Embryonic facial prominence (tissue), 1 donor: ENCODE data around the gene TUBA1C.
"Not testable (repeated sequence)": the region's sequence is repeated elsewhere in the genome, so short reads cannot be mapped to it uniquely, and the experiment has no call there.

Experiments
- DNase-seq: peaks from one replicate; pipeline ENCODE4 v3.0.0-alpha.2; 2016; ENCODE audit errors: extremely low spot score

Gene TUBA1C

GRCh38 chr12:49264873-49265792 is at the start of gene TUBA1C:
TSS of gene TUBA1C (plus strand) at chr12:49265082. CDS start at chr12:49265182, 100 bp downstream.
- peak; percentile 55 for DNase-seq

DNA sequence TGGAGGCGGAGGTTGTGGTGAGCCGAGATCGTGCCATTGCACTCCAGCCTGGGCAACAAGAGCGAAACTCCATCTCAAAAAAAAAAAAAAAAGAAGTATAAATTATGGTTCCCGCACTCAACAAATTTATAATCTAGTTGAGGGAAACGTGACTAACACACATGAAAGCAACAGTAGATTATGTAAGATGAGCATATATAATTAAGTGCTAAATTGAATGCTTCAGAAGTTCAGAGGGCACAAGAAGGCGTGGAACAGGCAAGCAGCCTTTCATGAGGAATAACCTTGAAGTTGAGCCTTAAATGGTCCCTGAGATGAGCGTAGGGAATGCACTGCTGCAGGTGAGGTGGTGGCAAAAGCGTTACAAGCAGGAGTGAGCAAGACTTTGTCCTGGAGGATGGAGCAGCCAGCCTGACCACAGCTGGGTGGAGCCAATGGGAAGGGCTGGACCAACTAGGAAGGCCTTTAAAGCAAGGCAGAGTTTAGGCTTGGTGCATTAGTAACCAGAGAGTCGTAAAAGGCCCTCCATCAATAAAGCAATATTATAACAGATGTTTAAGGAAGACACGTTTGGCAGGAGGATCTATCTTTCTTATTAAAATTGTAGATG is 45.4 kb upstream of the TUBA1C start:
- no peak for DNase-seq

DNA sequence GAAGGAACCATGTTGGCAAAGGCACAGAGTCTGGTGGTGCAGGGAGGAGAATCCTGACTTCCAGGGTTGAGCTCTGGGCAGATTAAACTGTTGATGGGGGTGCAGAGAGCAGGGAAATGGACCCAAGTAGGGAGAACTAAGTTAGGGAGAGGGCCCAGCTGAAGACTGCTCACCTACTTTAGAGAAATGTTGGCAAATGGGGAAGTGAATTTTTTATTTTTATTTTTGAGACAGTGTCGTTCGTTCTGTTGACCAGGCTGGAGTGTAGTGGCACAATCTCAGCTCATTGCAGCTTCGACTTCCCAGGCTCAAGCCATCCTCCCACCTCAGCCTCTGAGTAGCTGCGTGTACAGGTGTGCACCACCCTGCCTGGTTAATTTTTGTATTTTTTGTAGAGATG is 43.9 kb upstream of the TUBA1C start:
- no peak for DNase-seq

DNA sequence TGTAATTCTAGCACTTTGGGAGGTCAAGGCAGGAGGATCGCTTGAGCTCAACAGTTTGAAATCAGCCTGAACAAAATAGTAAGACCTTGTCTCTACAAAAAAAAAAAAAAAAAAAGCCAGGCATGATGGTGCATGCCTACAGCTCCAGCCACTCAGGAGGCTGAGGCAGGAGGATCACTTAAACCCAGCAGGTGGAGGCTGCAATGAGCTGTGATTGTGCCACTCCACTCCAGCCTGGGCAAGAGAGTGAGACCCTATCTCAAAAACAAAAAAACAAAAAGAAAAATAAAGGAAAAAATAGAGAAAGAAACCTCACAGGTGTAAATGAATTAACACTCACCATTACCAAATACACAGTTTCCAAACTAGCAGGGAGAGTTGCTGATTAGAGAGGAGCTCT is 41.8 kb upstream of the TUBA1C start:
- DNase-seq: no peak

- no peak for DNase-seq
These were observed 41.1 kb upstream of the TUBA1C start for GRCh38 chr12:49223590-49224369.

GRCh38 chr12:49225576-49226166 is 39.2 kb upstream of the TUBA1C start:
- no peak for DNase-seq

GRCh38 chr12:49227713-49228112 is 37.2 kb upstream of the TUBA1C start:
- no peak for DNase-seq

GRCh38 chr12:49228653-49229052 is 36.2 kb upstream of the TUBA1C start:
- DNase-seq: no peak

GRCh38 chr12:49230176-49230804 is 34.6 kb upstream of the TUBA1C start:
- no peak for DNase-seq

- DNase-seq: no peak
These were observed 34.1 kb upstream of the TUBA1C start for GRCh38 chr12:49230805-49231194.

GRCh38 chr12:49231878-49232655 is 32.8 kb upstream of the TUBA1C start:
- no peak for DNase-seq

DNA sequence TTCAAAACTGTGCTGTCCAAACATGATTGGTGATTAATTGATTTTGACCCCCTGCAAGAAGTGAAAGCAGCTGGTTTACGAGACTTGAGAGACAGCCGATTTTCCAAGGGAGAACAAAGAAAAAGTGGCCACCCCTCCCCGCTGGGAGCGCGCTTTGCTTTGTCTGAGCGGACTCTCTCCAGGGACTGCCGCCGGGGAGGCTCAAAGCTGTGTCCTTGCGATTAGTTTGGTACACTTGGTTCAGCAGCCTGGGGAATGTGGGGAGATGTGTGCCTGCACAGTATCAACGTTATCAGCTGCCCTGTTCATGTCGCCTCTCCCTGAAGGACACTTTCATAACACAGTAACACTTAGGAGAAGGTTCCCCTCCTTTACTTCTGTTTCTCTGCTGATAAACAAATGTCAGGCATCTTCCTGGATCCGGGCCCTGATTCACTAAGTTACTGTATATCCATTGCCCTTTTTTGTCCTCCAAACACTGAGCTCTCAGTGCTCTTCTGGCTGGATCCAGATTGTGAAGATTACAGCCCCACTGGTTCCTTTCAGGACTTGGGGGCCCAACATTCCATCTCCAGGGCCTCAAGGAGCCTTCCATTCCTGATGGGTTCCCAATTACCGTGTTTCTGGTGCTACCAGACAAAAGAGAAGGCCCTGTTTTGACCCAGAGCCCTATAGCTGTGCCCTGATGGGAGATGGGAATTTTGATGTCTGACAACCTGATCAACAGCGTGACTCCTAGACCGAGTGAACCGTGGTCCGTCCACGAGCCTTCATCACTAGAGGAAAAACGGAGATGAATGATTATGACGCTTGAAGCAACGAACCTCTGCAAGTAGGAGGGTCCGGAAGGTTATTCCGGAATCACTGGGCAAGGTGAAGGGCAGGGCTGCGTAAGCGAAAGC is 31.7 kb upstream of the TUBA1C start:
- no peak for DNase-seq

DNA sequence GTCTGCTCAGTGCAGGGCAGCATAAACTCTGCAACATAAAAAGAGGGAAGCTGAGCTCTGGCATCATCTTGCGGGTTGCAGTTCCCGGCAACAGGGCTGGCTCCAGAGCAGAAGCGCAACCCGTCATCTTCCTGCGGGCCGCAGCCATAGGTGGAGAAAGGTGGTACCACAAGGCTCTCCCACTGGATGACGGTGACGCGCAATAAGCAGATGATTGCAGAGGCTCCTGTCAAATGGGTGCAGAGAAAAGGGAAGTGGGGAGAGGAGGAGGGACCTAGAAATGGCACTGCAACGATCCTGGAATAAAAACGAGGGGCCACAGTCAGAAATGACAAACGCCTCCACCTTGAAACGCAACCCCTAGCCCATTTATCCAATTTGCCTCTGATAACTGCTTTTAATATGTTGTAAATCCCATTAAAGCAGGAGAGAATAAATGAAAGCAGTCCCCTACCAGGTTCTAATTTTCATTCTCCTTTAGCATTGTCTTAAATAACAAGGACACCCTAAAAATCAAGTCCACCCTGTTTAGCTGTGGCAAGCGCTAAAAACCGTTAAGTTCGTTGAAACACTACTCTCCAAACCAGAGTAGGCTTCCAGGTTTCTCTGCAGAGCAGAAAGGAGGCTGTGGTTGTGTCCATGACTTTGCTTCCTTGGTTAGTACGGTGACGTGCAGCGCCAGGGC is 30.9 kb upstream of the TUBA1C start:
- DNase-seq: no peak

DNA sequence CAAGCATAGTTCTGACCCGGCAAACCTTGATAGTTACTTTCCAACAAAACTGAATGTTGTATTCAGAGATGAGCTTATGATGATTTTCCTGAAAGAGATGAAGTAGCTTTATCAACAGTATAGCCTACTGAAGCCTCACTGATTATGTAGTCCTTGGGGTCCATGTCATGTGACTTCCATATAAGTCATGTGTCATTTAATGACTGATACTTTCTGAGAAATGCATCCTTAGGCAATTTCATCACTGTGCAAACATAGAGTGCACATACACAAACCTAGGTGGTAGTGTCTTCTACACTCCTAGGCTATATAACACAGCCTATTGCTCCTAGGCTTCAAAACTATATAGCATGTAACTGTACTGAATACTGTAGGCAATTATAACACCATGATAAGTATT is 28.5 kb upstream of the TUBA1C start:
- DNase-seq: no peak

DNA sequence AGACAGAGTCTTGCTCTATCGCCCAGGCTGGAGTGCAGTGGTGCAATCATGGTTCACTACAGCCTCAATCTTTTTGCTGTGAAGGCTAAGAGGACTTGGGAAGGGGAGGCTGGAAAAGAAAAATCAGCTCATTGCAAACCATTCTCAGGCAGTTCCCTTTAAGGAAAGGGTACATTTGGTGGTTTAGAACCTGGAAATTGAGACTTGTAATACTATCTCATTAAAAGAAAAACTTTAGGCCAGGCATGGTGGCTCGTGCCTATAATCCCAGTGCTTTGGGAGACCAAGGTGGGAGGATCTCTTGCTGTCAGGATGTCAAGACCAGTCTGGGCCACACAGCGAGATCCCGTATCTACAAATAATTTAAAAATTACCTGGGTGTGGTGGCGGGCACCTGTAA is 21.3 kb upstream of the TUBA1C start:
- no peak for DNase-seq

- no peak for DNase-seq
These were observed 20.7 kb upstream of the TUBA1C start for GRCh38 chr12:49244176-49244575.

GRCh38 chr12:49251357-49251756 is 13.5 kb upstream of the TUBA1C start:
- DNase-seq: no peak

- DNase-seq: no peak
These were observed 11.8 kb upstream of the TUBA1C start for GRCh38 chr12:49253033-49253623.

DNA sequence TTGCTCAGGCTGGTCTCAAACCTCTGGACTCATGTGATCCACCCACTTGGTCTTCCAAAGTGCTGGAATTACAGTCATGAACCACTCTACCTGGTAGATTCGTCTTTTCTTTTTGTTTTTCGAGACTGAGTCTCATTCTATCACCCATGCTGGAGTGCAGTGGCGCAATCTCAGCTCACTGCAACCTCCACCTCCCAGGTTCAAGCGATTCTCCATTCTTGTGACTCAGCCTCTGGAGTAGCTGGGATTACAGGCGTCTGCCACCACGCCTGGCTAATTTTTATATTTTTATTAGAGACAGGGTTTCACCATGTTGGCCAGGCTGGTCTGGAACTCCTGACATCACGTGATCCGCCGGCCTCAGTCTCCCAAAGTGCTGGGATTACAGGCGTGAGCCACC is 9.4 kb upstream of the TUBA1C start:
- DNase-seq: not testable (repeated sequence)
